Lung (tissue), 12 donors: ENCODE data around the gene BSN. TPM values are rescaled to one million over a fixed set of nuclear protein-coding genes. Genes with fewer than 3 reads are reported as not detected.

Source experiments
- ATAC-seq: fragments of 200-7000 bp; cut with Tn5 transposase; one replicate; pipeline ENCODE4 v1.9.1; 2020; ENCODE audit warnings: moderate number of reproducible peaks; ENCODE audit not compliant: insufficient read depth, low FRiP score
- DNase-seq, 3 donors: peaks; one replicate each; pipeline ENCODE4 v3.0.0-alpha.2; 2013 to 2017
- H3K27ac ChIP-seq, 2 donors: one replicate each; pipeline ENCODE4 v1.5.1; 2013; ENCODE audit warnings: mild to moderate bottlenecking in 2 of 2, moderate library complexity in 2 of 2, control low read depth in 1 of 2, inconsistent platforms in 1 of 2, low read depth in 1 of 2, low read length in 1 of 2
- H3K27me3 ChIP-seq, 3 donors: one replicate each; pipeline ENCODE4 v1.5.1; 2013; ENCODE audit warnings: low read length in 2 of 3; ENCODE audit not compliant: control insufficient read depth in 3 of 3, insufficient read depth in 3 of 3
- H3K36me3 ChIP-seq, 4 donors: one replicate each; pipeline ENCODE4 v1.5.1; 2013; ENCODE audit warnings: low read length in 4 of 4, mild to moderate bottlenecking in 1 of 4, moderate library complexity in 1 of 4; ENCODE audit not compliant: control insufficient read depth in 4 of 4, insufficient read depth in 4 of 4
- H3K4me1 ChIP-seq, 5 donors: one replicate each; pipeline ENCODE4 v1.5.1; 2013; ENCODE audit warnings: low read length in 5 of 5, mild to moderate bottlenecking in 2 of 5, moderate library complexity in 1 of 5; ENCODE audit not compliant: control insufficient read depth in 5 of 5, insufficient read depth in 5 of 5
- H3K4me3 ChIP-seq: one replicate; pipeline ENCODE4 v1.5.1; 2013; ENCODE audit warnings: mild to moderate bottlenecking, control low read depth, moderate library complexity
- H3K9ac ChIP-seq, 2 donors: one replicate each; pipeline ENCODE4 v1.5.1; 2013; ENCODE audit warnings: low read length in 2 of 2, control low read depth in 1 of 2; ENCODE audit not compliant: insufficient read depth in 1 of 2
- H3K9me3 ChIP-seq, 4 donors: one replicate each; pipeline ENCODE4 v1.5.1; 2013; ENCODE audit warnings: low read length in 3 of 4, mild to moderate bottlenecking in 1 of 4, moderate library complexity in 1 of 4; ENCODE audit not compliant: control insufficient read depth in 4 of 4, insufficient read depth in 3 of 4
- CTCF ChIP-seq: IDR thresholded peaks from 2 replicates; pipeline ENCODE4 v1.5.1; 2012; ENCODE audit warnings: mild to moderate bottlenecking; ENCODE audit errors: control extremely low read depth, extremely low read depth
- WGBS, 2 donors: extraction: QIAGEN DNeasy Blood & Tissue Kit; methylation state at CpG; one replicate each; pipeline ENCODE4 v1.1.7; 2013; 5-methylcytosine and 5-hydroxymethylcytosine counted together
- polyA plus RNA-seq, 2 donors: library from polyadenylated mRNA; stranded (reverse); fragments of 200-250 nt; gene quantifications; one replicate each; pipeline ENCODE4 v1.2.1, GENCODE V29; 2013
- total RNA-seq, 2 donors: library from RNA; depleted of rRNA in 1 of 2; stranded (reverse); fragments of >200 nt in 1 of 2; gene quantifications; one replicate each; pipeline ENCODE4 v1.2.1, GENCODE V29; 2014 to 2021
- donor health status: control.
- donor health status: control.
- donor health status: Bipolar disorder and iron deficiency.
- donor health status: healthy.
- donor health status: DM: yes; HTN: yes; CAD: no.

Gene BSN
- total and polyA plus RNA-seq, 4 donors, result 0.09 to 0.71 (median 0.47) TPM

- WGBS, 2 donors, result 83 to 94% methylated on average over 5 of the region's 5 CpGs
- H3K9ac ChIP-seq, result no peak overlapping the region
Measured at GRCh38 chr3:49619649-49620048, 65.4 kb downstream of the BSN start.

DNA sequence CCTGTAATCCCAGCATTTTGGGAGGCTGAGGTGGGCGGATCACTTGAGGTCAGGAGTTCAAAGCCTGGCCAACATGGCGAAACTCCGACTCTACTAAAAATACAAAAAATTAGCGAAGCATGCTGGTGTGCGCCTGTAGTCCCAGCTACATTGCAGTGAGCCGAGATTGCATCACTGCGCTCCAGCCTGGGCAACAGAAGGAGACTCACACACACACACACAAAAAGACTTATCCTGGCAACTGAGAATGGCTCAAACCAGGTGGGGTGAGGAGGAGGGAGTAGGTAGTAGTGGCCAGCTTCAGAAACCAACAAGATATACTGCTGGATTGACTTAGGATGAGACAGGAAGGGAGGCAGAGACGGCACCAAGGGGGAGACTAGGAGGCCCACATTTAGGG lies 66.5 kb downstream of the BSN start:
- Histone ChIP-seq H3K4me1 (peaks cover 0 to 10% (median 0%) of the 10 kb centered on the region in 5 donors), H3K27ac (no peak overlapping the region), H3K36me3 (no peaks in the 10 kb centered on the region), H3K9ac (no peak overlapping the region), H3K9me3 (no peaks in the 10 kb centered on the region), H3K4me3 (no peak overlapping the region), H3K27me3 (no peaks in the 10 kb centered on the region)
- 92 to 98% methylated on average over 8 of the region's 8 CpGs for WGBS, 2 donors
- no peak for TF ChIP-seq CTCF
- ATAC-seq (no peak), DNase-seq (no peak)

More at GRCh38 chr3:49619649-49620048, 65.4 kb downstream of the BSN start:
- Histone ChIP-seq H3K4me3 (no peak overlapping the region), H3K36me3 (no peaks in the 10 kb centered on the region), H3K4me1 (peaks cover 0 to 10% (median 0%) of the 10 kb centered on the region in 5 donors), H3K27me3 (no peaks in the 10 kb centered on the region), H3K9me3 (no peaks in the 10 kb centered on the region), H3K27ac (no peak overlapping the region)
- TF ChIP-seq CTCF, result no peak
- DNase-seq (no peak), ATAC-seq (no peak)

DNA sequence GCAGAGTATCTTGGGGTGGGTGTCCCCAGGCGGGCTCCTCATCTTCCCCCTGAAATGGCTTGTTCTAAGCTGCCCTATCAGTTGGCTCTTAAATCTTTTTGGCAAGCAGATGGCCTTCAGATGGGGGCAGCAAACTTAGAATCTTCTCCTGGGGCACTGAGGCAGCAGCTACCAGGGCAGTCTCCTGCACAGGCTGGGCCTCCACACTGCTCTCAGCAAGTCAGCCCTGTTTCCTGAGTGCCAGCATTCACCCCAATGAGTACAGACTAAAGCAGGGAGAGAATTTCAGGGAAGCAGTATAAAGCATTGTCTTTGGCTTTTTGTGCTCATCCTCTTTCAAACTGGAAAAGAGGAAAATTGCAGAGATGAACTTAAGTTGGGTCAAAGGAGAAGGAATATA lies 68.8 kb downstream of the BSN start:
- TF ChIP-seq CTCF, result no peak
- Histone ChIP-seq H3K27me3 (no peaks in the 10 kb centered on the region), H3K4me3 (no peak overlapping the region), H3K27ac (no peak overlapping the region), H3K36me3 (no peaks in the 10 kb centered on the region), H3K4me1 (no peaks in the 10 kb centered on the region), H3K9me3 (no peaks in the 10 kb centered on the region), H3K9ac (no peak overlapping the region)
- DNase-seq, result no peak
- no peak for ATAC-seq
- WGBS, 2 donors, result 87 to 100% methylated on average over 1 of the region's 1 CpG

DNA sequence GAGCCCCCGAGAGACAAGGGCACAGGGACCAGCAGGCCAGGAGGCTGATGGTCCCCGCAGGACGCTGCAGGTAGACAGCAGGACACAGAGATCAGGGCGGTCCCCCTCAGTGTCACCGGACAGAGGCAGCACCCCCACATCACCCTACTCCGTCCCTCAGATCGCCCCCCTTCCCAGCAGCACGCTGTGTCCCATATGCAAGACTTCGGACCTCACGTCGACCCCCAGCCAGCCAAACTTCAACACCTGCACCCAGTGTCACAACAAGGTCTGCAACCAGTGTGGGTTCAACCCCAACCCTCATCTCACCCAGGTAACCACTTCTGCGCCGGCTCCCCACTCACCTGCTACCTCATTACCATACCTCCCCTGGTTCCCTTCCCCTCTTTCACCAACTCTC lies 70.8 kb downstream of the BSN start:
- DNase-seq (no peak), ATAC-seq (no peak)
- H3K4me1 ChIP-seq, result no peaks in the 10 kb centered on the region
- no peaks in the 10 kb centered on the region for H3K27me3 ChIP-seq
- TF ChIP-seq CTCF, result no peak
- WGBS, 2 donors, result 94 to 95% methylated on average over 13 of the region's 13 CpGs
- no peak overlapping the region for H3K27ac ChIP-seq
- no peaks in the 10 kb centered on the region for H3K9me3 ChIP-seq
- H3K4me3 ChIP-seq, result no peak overlapping the region
- no peaks in the 10 kb centered on the region for H3K36me3 ChIP-seq
- H3K9ac ChIP-seq, result no peak overlapping the region
